Subcutaneous adipose tissue (tissue), 4 donors: Measurements from ENCODE around the gene EAPP. TPM values are rescaled to one million over a fixed set of nuclear protein-coding genes. Genes with fewer than 3 reads are reported as not detected.

ENCODE experiments used
- CTCF ChIP-seq: fragments of 450-650 bp; IDR thresholded peaks from one replicate; pipeline ENCODE4 v1.5.1; 2016; ENCODE audit warnings: low read depth, mild to moderate bottlenecking, control low read depth, antibody characterized with exemption, moderate library complexity
- total RNA-seq, 4 donors: library from RNA; depleted of rRNA; stranded (reverse); fragments of >200 nt; gene quantifications; one replicate each; pipeline ENCODE4 v1.1.0, GENCODE V29; 2016

EAPP gene
- total RNA-seq, 4 donors from 2014 or later = 28.8 to 60.2 (median 41.4) TPM

GRCh38 chr14:34562776-34563150 lies 23.3 kb upstream of the EAPP start:
- no peak for TF ChIP-seq CTCF

GRCh38 chr14:34554540-34555250 lies 15.2 kb upstream of the EAPP start:
- no peak for TF ChIP-seq CTCF

- no peak for TF ChIP-seq CTCF
These were observed 9.0 kb upstream of the EAPP start for GRCh38 chr14:34548472-34548981.

- no peak for TF ChIP-seq CTCF
These were observed 562 bp downstream of the EAPP start for GRCh38 chr14:34538871-34539406.

- no peak for TF ChIP-seq CTCF
These were observed 1.9 kb downstream of the EAPP start for GRCh38 chr14:34537677-34538009.

- TF ChIP-seq CTCF = no peak
These were observed 2.4 kb downstream of the EAPP start for GRCh38 chr14:34536951-34537676.

GRCh38 chr14:34527591-34527990 lies 11.9 kb downstream of the EAPP start:
- no peak for TF ChIP-seq CTCF
